Tibial nerve (tissue), 4 donors: ENCODE measurements around the gene IL21R. TPM values are rescaled to one million over a fixed set of nuclear protein-coding genes. Genes with fewer than 3 reads are reported as not detected.
"Not testable (repeated sequence)": the region's sequence is repeated elsewhere in the genome, so short reads cannot be mapped to it uniquely, and the experiment has no call there.

Source experiments
- DNase-seq, 2 donors: peaks; one replicate each; pipeline ENCODE4 v3.0.0-alpha.2; 2019; ENCODE audit warnings: low spot score in 2 of 2
- H3K27ac ChIP-seq, 4 donors: fragments of 200-600 bp; sonication (generic) in 3 of 4; one replicate each; pipeline ENCODE4 v1.5.1; 2017 to 2019; ENCODE audit warnings: mild to moderate bottlenecking in 1 of 4
- H3K27me3 ChIP-seq, 2 donors: fragments of 200-600 bp; sonication (generic) in 1 of 2; one replicate each; pipeline versions ENCODE4 v1.5.1 to v1.6.0; 2017 to 2019
- H3K36me3 ChIP-seq, 3 donors: fragments of 200-600 bp; sonication (generic); one replicate each; pipeline ENCODE4 v1.5.1; 2018 to 2019
- H3K4me1 ChIP-seq, 4 donors: fragments of 200-600 bp; sonication (generic) in 3 of 4; one replicate each; pipeline ENCODE4 v1.5.1; 2017 to 2019
- H3K4me3 ChIP-seq, 4 donors: fragments of 200-600 bp; sonication (generic) in 3 of 4; one replicate each; pipeline ENCODE4 v1.5.1; 2017 to 2019; ENCODE audit warnings: mild to moderate bottlenecking in 1 of 4, moderate library complexity in 1 of 4
- H3K9me3 ChIP-seq, 4 donors: fragments of 200-600 bp; sonication (generic) in 3 of 4; one replicate each; pipeline ENCODE4 v1.5.1; 2017 to 2019
- CTCF ChIP-seq, 5 experiments: fragments of 200-600 bp in 3 of 5; fragments of 450-650 bp in 2 of 5; sonication (generic) in 3 of 5; IDR thresholded peaks; one replicate each; pipeline ENCODE4 v1.5.1; 2016 to 2019; ENCODE audit warnings: antibody characterized with exemption in 5 of 5, mild to moderate bottlenecking in 3 of 5, moderate library complexity in 2 of 5
- EP300 ChIP-seq, 2 donors: sonication (generic); formaldehyde crosslinking; IDR thresholded peaks; one replicate each; pipeline ENCODE4 v1.6.1; 2017; ENCODE audit warnings: antibody characterized with exemption in 2 of 2, mild to moderate bottlenecking in 1 of 2
- POLR2A ChIP-seq, 2 donors: fragments of 450-650 bp; IDR thresholded peaks; one replicate each; pipeline ENCODE4 v1.6.1; 2017; ENCODE audit warnings: antibody characterized with exemption in 2 of 2, mild to moderate bottlenecking in 2 of 2, moderate library complexity in 2 of 2
- WGBS, 2 donors: methylation state at CpG; one replicate each; pipeline ENCODE4 v1.1.5; 2018; 5-methylcytosine and 5-hydroxymethylcytosine counted together
- total RNA-seq, 4 donors: library from RNA; depleted of rRNA; stranded (reverse); fragments of >200 nt; gene quantifications; one replicate each; pipeline ENCODE4 v1.1.0, GENCODE V29; 2016

IL21R gene
- total RNA-seq, 4 donors from 2014 or later = 0.21 to 1.2 TPM; not detected in 2

GRCh38 chr16:27453494-27453825, 51.5 kb downstream of the IL21R start:
- 92 to 96% methylated on average over 3 of the region's 3 CpGs for WGBS, 2 donors

GRCh38 chr16:27455700-27456099, 53.7 kb downstream of the IL21R start:
- TF ChIP-seq CTCF (IDR thresholded peaks at IDR 0.05) (no peak), EP300 (IDR thresholded peaks at IDR 0.05) (no peak), POLR2A (IDR thresholded peaks at IDR 0.05) (no peak)
- peaks cover 0 to 9% of the 10 kb centered on the region in 2 donors for H3K27me3 ChIP-seq
- no peak for DNase-seq
- no peaks in the 10 kb centered on the region for H3K9me3 ChIP-seq
- H3K4me3 ChIP-seq = no peak overlapping the region
- WGBS, 2 donors = 17 to 18% methylated on average over 9 to 12 of the region's 12 CpGs
- no peak overlapping the region for H3K27ac ChIP-seq
- peaks cover 0 to 22% (median under 1%) of the 10 kb centered on the region in 4 donors for H3K4me1 ChIP-seq
- H3K36me3 ChIP-seq = peaks cover 0 to 20% (median 0%) of the 10 kb centered on the region in 3 donors

More at GRCh38 chr16:27453494-27453825, 51.5 kb downstream of the IL21R start:
- H3K27me3 ChIP-seq = peaks cover 0 to 31% of the 10 kb centered on the region in 2 donors
- H3K4me3 ChIP-seq = no peak overlapping the region
- H3K4me1 ChIP-seq = peaks cover 0 to 20% (median 6%) of the 10 kb centered on the region in 4 donors
- no peaks in the 10 kb centered on the region for H3K36me3 ChIP-seq
- H3K9me3 ChIP-seq = no peaks in the 10 kb centered on the region
- DNase-seq = no peak
- TF ChIP-seq CTCF (IDR thresholded peaks at IDR 0.05) = no peak
- no peak for TF ChIP-seq EP300 (IDR thresholded peaks at IDR 0.05)
- no peak for TF ChIP-seq POLR2A (IDR thresholded peaks at IDR 0.05)
- H3K27ac ChIP-seq = no peak overlapping the region

- DNase-seq, H3K4me3 ChIP-seq, H3K27ac ChIP-seq, H3K9me3 ChIP-seq, H3K27me3 ChIP-seq: not testable (repeated sequence)
- 87 to 93% methylated on average over 17 of the region's 17 CpGs for WGBS, 2 donors
- Histone ChIP-seq H3K36me3 (peaks cover 0 to 39% (median 0%) of the 10 kb centered on the region in 3 donors), H3K4me1 (peaks cover 0 to 40% (median 0%) of the 10 kb centered on the region in 4 donors)
Observed at GRCh38 chr16:27457605-27457900, 55.6 kb downstream of the IL21R start.

GRCh38 chr16:27458258-27458657, 56.3 kb downstream of the IL21R start:
- no peaks in the 10 kb centered on the region for H3K9me3 ChIP-seq
- DNase-seq = no peak
- no peak overlapping the region for H3K27ac ChIP-seq
- H3K4me1 ChIP-seq = peaks cover 0 to 42% (median 0%) of the 10 kb centered on the region in 4 donors
- no peak for TF ChIP-seq POLR2A (IDR thresholded peaks at IDR 0.05)
- H3K4me3 ChIP-seq = no peak overlapping the region
- 57 to 64% methylated on average over 5 of the region's 5 CpGs for WGBS, 2 donors
- peaks cover 0 to 46% (median 0%) of the 10 kb centered on the region in 3 donors for H3K36me3 ChIP-seq
- H3K27me3 ChIP-seq = no peaks in the 10 kb centered on the region

- no peak overlapping the region for H3K27ac ChIP-seq
- no peak for DNase-seq
- H3K4me1 ChIP-seq = peaks cover 0 to 42% (median 0%) of the 10 kb centered on the region in 4 donors
- H3K9me3 ChIP-seq = no peaks in the 10 kb centered on the region
- WGBS, 2 donors = 83 to 85% methylated on average over 5 of the region's 5 CpGs
- H3K4me3 ChIP-seq = no peak overlapping the region
- peaks cover 0 to 55% (median 4%) of the 10 kb centered on the region in 3 donors for H3K36me3 ChIP-seq
- no peaks in the 10 kb centered on the region for H3K27me3 ChIP-seq
- no peak for TF ChIP-seq EP300 (IDR thresholded peaks at IDR 0.05)
- TF ChIP-seq POLR2A (IDR thresholded peaks at IDR 0.05) = no peak
- no peak for TF ChIP-seq CTCF (IDR thresholded peaks at IDR 0.05)
Observed at GRCh38 chr16:27458987-27459688, 57.2 kb downstream of the IL21R start.

- no peak for DNase-seq
- H3K36me3 ChIP-seq = peaks cover 0 to 65% (median 11%) of the 10 kb centered on the region in 3 donors
- H3K27ac ChIP-seq = peak overlapping the region in 1 of 4 donors; percentile 23
Observed at GRCh38 chr16:27460213-27460612, 58.2 kb downstream of the IL21R start.

More at GRCh38 chr16:27460213-27460612, 58.2 kb downstream of the IL21R start:
- Histone ChIP-seq H3K4me3 (no peak overlapping the region), H3K4me1 (peaks cover 0 to 42% (median 0%) of the 10 kb centered on the region in 4 donors), H3K27me3 (no peaks in the 10 kb centered on the region), H3K9me3 (no peaks in the 10 kb centered on the region)
- TF ChIP-seq EP300 (IDR thresholded peaks at IDR 0.05) (no peak), POLR2A (IDR thresholded peaks at IDR 0.05) (no peak), CTCF (IDR thresholded peaks at IDR 0.05) (no peak)
- 64 to 76% methylated on average over 4 of the region's 4 CpGs for WGBS, 2 donors
